ENCODE measurements around the gene VPS37C.

DNA sequence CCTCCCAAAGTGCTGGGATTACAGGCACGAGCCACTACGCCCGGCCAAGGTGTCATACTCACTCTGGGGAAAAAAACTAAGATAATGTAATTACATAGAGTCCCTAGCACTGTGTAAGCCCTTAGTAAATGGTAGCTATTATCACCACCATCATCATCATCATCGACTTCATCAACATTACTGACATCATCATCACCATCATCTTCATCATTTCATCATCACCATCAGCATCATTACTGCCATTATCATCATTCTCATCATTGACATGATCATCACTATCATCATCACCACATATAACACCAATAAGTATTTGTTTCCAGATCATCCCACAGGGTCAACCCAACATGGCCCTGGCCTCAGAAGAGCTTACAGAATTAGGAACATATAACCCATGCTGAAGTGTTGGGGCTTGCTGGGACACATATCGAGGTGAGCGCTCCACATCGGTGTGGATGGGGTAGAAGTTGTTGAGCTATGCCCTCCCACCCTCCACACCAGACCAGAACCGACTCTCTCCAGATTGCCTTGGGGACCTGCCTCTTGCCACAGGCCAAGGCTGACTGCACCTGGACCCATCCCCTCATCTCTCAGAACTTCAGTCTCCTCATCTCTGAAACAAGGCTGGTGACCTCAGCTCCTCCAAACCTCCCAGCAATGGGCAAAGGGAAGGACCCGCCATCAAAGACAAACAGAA lies 73.7 kb downstream of the VPS37C start:
- TF ChIP-seq, protein P1, sequence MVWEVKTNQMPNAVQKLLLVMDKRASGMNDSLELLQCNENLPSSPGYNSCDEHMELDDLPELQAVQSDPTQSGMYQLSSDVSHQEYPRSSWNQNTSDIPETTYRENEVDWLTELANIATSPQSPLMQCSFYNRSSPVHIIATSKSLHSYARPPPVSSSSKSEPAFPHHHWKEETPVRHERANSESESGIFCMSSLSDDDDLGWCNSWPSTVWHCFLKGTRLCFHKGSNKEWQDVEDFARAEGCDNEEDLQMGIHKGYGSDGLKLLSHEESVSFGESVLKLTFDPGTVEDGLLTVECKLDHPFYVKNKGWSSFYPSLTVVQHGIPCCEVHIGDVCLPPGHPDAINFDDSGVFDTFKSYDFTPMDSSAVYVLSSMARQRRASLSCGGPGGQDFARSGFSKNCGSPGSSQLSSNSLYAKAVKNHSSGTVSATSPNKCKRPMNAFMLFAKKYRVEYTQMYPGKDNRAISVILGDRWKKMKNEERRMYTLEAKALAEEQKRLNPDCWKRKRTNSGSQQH (CRISPR knock-in tag; IDR thresholded peaks at IDR 0.05), result no peak
- TF ChIP-seq KDM5B (IDR thresholded peaks at IDR 0.05; ENCODE audit: insufficient replicate concordance, low read depth, low read length), result no peak
- no peak for TF ChIP-seq ZNF398 (CRISPR knock-in tag; IDR thresholded peaks at IDR 0.05)
- TF ChIP-seq, protein P2, sequence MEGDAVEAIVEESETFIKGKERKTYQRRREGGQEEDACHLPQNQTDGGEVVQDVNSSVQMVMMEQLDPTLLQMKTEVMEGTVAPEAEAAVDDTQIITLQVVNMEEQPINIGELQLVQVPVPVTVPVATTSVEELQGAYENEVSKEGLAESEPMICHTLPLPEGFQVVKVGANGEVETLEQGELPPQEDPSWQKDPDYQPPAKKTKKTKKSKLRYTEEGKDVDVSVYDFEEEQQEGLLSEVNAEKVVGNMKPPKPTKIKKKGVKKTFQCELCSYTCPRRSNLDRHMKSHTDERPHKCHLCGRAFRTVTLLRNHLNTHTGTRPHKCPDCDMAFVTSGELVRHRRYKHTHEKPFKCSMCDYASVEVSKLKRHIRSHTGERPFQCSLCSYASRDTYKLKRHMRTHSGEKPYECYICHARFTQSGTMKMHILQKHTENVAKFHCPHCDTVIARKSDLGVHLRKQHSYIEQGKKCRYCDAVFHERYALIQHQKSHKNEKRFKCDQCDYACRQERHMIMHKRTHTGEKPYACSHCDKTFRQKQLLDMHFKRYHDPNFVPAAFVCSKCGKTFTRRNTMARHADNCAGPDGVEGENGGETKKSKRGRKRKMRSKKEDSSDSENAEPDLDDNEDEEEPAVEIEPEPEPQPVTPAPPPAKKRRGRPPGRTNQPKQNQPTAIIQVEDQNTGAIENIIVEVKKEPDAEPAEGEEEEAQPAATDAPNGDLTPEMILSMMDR (IDR thresholded peaks at IDR 0.05 in 2 of 3, conservative IDR thresholded peaks at IDR 0.05 in 1 of 3; ENCODE audit: insufficient read depth in 2 of 3, low read depth in 1 of 3, low read length in 3 of 3), result no peak
- no peak for TF ChIP-seq CEBPB (tag; IDR thresholded peaks at IDR 0.05)
- no peak for TF ChIP-seq RB1 (IDR thresholded peaks at IDR 0.05; ENCODE audit: low read depth)
- TF ChIP-seq SMARCB1 (IDR thresholded peaks at IDR 0.05; ENCODE audit: insufficient read length, low read depth), result no peak
- no peak for TF ChIP-seq EZH2 (IDR thresholded peaks at IDR 0.05; ENCODE audit: borderline replicate concordance, low read depth, low read length)
- TF ChIP-seq, protein P3, sequence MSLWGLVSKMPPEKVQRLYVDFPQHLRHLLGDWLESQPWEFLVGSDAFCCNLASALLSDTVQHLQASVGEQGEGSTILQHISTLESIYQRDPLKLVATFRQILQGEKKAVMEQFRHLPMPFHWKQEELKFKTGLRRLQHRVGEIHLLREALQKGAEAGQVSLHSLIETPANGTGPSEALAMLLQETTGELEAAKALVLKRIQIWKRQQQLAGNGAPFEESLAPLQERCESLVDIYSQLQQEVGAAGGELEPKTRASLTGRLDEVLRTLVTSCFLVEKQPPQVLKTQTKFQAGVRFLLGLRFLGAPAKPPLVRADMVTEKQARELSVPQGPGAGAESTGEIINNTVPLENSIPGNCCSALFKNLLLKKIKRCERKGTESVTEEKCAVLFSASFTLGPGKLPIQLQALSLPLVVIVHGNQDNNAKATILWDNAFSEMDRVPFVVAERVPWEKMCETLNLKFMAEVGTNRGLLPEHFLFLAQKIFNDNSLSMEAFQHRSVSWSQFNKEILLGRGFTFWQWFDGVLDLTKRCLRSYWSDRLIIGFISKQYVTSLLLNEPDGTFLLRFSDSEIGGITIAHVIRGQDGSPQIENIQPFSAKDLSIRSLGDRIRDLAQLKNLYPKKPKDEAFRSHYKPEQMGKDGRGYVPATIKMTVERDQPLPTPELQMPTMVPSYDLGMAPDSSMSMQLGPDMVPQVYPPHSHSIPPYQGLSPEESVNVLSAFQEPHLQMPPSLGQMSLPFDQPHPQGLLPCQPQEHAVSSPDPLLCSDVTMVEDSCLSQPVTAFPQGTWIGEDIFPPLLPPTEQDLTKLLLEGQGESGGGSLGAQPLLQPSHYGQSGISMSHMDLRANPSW (CRISPR knock-in tag; IDR thresholded peaks at IDR 0.05), result no peak
- no peak for TF ChIP-seq SPI1 (IDR thresholded peaks at IDR 0.05; ENCODE audit: borderline replicate concordance, low read depth, low read length)
- TF ChIP-seq NFXL1 (CRISPR knock-in tag; IDR thresholded peaks at IDR 0.05), result no peak
